Stimulated activated CD8-positive, alpha-beta memory T cell treated with anti-CD3 and anti-CD28 coated beads, Interleukin-12 subunit alpha, Interleukin-12 subunit beta, amount 100 ng/mL, for 4 hours (primary cell): Measurements from ENCODE around the gene SMIM22.
A peak's percentile ranks its signal among the peaks of the same experiment; 100 is the strongest.

ENCODE experiments used
- DNase-seq: peaks from one replicate; pipeline ENCODE4 v3.0.0-alpha.2; 2020; ENCODE audit warnings: low read depth

SMIM22 gene

DNA sequence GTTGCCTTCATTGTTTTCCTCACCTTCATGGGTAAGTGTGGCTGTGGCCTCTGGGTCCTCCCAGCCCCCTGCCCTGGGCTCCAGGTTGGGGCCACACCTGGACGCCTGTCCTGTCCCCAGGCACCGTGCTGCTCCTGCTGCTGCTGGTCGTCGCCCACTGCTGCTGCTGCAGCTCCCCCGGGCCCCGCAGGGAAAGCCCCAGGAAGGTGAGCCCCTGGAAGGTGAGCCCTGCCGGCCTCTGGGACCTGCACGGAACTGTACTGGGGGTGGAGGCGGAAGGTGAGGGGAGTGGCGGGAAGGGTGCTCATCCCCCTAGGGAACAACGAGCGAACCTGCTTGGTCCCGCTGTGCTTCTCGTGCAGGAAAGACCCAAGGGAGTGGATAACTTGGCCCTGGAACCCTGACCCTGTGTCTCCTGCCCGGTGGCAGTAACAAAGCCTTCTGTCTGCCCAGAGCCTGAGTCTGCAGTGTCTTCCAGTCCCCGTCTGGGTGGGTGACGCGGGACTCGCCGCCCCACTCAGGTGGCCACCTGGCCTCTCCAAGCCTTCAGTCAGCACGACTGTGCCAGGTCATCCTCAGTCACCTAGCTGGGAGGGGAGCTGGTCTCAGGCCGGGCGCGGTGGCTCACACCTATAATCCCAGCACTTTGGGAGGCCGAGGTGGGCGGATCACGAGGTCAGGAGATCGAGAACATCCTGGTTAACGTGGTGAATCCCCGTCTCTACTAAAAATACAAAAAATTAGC lies 831 bp downstream of the SMIM22 start:
- DNase-seq = no peak

DNA sequence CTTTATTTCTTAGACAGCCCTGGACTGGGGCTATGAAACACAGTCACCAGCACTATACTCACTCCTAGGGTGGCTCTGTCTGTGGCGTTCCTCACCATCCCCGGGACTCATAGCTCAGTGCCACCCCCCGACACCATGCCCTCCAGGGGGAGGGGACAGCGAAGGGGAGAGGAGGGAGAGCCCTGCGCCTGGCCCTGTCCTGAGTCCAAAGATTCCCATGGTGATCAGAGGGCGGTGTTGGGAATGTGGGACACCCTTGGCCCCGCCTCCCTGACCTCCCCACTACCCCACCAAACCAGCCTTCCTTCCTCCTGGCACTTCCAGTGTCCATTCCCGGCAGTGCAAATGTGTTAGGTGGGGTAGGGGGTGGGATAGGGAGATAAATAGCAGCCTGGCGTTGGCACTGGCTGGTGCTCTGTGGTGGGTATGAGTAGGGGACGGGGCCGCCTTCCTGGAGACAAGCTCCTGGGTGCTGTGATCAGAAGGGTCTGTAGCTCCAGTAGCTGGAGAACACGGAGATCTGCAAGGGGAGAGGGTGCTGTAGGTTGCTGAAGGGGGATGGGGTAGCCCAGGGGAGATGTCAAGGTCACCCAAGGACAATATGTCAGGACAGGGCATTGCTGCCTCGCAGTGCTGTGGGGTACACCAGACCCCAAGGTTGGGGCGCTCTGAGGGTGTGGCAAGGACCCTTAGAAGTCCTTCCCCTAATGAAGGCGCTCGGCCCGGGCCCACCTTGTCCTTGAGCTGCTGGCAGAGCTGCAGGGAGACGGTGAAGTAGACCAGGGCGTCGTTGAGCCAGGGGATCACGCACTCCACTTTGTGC lies 2.0 kb downstream of the SMIM22 start:
- no peak for DNase-seq

DNA sequence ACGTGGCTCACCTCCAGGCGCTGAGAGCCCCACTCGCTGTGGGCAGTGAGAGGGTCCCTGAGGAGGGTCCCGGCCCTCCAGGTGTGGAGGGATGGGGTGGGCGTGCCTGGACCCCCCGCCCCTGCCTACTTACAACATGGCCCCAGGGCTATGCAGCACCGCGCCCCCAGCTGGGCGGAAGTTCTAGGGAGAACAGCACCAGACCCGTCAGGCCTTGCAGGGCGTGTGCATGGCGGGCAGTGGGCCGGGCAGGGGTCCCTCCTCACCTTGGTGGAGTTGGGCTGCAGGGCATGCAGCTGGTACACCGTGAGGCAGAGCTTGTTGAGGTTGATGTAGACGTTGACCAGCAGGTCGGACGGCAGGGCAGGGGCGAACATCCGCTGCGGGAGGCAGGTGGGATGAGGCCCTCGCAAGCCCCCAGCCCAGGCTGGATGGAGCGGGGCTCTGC lies 2.7 kb downstream of the SMIM22 start:
- DNase-seq = no peak

DNA sequence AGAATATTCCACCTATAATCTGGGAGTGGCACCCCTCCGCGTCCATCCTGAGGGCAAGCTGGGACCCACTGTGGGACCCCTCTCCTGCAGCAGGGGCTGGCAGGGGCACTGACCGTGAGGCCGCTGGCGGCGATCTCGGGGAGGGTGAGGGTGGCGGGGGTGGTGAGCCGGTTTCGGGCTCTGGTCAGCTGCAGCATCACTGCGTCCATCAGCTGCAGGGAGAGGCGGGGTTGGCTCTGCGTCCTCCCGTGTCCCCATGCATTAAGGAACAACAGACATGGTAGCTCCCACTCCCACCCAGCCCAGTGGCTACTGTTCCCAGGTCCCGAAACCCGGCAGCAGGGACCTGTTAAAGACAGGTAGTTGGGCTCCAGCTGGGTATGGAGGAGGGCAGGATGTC lies 3.3 kb downstream of the SMIM22 start:
- DNase-seq = no peak

DNA sequence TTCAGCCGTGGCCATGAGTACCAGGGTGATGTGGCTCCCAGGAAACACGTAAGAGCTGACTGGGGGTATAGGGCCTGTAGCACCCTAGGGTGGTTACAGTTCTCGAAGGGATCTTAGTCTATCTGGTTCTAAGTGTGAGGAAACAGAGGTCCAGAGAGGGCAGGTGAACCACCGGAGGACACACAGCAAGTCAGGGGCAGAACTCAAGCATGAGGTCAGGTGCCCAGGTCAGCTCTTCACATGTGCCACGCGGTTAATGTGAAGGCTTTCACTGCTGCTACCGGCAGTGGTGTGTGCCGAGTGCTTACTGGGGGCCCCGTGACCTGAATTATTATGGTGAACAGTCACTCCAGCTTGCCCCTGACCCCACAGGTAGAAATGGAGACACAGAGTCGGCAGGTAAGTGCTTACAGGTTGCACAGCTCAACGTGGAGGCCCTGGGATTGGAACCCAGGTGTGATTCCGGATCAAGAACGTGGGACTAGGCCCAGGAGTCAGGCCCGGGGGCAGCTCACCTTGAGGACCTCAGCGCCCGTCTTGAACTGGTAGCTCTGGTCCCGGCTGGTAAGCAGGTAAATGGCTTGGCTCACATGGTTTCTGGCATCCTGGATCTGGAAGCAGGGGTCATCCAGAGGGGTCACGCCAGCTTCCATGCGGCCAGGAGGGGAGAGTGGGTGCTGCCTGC lies 4.1 kb downstream of the SMIM22 start:
- no peak for DNase-seq

DNA sequence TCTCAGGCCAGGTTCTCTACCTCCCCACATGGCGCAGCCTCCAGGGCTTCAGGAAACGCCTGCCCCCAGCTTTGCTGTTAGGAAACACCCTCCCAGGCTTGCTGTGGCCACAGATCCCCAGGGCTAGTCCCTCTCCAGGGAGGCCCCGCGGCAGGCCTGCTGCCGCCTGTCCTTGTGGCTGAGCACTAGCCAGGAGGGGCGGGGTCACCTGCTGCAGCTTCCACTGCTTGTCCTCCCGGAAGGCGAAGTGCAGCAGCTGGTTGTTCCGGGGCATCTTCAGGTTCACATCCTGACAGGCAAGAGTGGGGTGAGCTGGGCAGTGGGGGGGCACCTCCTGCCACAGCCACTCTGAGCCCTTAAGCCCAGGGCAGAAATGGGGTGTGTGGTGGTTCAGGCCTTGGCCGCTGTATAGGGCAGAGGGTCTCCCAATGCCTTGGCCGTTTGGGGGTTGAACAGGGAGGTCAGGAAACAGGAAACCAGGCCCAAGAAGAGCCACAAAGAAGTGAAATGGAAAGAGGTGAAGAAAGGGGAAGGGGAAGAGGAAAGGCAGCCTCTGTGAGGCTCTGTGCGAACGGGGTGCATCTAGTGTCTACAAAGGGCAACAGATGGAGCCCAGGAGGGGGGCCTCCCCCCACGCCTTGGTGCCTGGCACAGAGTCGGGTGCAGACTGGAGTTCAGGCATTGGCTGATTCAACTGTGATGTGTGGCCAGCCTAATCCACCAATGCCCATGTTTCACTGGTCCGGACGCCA lies 5.3 kb downstream of the SMIM22 start:
- no peak for DNase-seq

DNA sequence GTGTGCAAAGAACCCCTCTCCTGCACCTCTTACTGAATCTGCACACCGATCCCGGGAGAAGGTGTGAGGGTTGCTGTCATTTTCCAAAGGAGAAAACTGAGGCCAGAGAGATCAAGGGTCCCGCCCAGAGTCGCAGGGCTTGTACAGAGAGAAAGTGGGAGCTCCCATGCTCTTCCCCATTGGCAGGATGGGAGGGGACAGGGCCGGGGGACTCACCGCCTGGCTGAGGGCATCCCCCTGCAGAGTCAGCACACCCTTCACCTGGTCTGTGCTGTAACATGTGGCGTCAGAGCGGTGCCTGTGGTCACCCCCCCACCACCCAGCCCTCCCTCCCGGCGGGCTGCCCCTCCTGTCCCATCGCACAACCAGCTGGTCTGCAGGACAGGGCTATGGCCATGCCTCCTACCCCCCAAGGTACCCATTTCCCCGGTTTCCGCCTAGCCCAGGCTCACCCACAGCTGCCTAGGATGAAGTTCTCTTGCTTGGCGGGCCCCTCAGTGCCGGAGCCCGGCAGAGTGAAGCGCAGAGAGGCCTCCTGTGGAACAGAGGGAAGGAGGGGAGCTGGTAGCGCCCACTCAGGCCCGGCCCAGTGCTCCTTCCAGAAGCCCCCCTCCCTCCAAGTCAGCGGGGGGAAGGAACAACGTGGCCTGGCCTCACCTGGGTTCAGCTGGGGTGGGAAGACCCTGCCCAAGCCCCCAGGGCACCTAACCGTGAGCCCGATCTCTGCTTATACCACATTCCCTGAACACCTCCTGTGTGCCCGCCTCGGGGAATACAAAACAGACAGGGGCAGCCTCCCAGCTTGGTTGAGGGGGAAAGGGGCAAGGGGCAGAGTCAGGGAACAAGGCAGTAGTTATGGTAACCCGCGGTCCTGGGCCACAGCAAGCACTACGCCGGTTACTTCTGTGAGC lies 6.1 kb downstream of the SMIM22 start:
- no peak for DNase-seq

DNA sequence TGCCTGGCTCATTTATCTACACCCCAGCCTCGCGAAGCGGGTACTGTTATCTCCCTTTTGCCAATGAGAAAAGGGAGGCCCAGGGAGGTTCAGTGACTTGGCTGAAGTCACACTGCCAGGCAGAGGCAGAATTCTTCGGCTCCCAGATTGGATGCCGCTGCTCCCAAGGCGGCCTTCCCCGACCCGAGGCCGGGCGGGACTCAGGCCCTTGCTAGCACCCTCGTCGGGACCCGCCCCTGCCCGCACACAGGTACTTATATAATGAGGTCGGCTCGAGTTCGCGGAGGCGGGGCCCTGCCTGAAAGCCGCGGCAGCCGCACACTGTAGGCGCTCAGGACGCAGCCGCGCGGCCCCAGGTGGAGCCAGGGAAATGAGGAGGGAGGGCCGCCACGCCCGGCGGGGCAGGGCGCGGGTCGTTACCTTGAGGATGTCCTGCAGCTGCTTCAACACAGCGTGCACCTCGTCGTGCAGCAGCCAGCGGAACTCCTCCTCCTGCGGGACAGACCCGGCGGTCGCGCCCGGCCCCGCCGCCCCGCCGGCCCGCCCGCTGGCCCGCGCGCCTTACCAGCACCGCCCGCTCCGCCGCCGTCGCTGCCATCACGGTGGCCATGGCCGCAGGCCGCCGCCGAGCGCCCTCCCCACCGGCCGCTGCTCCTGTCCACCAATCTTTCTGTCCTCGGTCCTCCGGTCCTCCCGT lies 6.9 kb downstream of the SMIM22 start, which contains the start of gene ROGDI:
Gene ROGDI (minus strand): TSS at position 672 of the 697 bp plus-strand sequence. CDS start 62 bp downstream, at position 610.
- peak; percentile 53 for DNase-seq

DNA sequence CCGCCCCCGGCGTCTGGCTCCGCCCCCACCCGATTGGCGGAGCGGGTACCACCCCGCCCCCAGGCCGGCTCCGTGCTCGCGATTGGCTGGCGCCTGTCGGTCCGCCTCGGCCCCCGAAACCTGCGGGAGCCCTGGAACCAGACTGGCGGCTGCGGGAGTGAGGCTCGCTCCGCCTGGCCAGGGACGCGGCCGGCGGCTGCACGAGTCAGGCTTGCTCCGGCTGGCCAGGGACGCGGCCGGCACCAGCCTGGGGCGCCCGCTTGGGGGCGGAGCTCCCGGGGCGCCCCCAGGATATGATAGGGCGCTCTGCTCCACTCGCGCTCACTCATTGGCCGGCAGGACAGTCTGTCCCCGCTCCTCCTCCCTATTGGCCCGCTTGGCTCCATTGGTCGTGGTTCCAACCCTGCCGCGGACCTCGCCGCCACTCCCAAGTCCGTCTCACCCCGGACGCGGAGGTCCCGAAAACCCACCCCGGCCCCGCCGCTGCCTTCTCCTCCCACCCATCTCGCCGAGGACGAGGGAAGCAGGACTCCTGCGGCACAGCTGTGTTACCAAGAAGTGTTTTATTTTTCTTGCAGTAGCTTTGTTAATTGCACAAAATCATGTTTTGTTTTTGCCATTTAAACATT lies 7.6 kb downstream of the SMIM22 start:
- peak; percentile 83 for DNase-seq

DNA sequence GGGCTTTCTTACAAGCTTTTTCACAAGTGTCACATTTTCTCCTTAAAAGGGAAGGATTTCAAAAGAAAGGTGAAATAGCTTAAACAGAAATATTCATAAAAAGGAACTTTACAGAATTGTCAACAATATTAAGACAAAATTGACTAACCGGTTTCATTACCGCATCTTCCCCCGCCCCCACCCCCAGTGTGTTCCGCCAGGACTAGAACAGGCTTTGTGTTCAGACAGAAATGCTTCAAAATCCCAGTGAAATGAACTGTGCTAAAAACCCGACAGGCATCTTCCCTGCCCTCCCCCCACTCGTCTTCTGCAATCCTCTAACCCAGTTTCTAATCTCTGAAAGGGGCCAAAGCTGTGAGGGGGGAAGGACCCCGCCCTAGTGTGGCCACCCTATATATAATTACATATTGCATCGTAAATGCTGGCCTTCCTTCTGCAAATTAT lies 8.3 kb downstream of the SMIM22 start:
- DNase-seq = no peak

DNA sequence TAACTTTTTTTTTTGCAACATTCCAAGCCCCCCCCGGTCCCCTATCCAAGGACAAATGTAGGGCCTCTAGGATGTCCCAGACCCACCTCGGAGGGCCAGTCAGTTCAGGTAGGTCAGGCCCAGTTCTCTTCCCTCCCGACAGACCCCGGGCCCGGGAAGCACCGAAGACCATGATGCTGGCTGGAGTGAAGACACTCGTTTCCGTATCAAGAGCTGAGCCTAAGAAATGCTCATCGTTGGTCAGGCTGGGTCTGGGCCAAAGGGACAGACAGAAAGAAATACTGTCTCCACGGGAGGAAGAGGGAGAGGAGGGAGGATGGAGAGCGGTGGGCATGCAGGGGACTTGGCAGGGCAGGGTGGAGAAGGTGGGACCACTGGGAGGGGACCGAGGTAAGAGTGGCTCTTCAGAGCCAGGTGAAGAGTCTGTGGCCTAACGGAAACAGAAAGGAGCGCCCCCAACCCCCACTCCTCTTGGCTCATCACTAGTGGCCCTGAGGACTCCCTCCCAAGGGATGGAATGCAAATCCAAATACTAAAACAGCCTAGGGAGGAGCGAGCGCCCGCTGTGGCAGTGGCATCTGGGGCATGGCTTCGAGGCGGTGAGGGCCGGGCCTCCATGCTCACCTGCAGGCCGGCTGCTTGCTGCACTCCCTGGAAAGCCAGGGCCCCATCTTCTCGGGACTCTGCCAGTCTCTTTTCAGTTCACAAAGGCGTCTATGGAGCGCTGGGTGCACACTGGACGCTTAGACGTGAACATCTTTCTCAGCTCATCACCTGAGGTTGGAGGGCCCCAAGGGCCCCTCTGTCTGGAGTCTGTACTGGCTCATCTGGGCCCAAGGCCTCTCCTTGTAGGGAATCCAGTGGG lies 9.0 kb downstream of the SMIM22 start:
- DNase-seq = no peak

DNA sequence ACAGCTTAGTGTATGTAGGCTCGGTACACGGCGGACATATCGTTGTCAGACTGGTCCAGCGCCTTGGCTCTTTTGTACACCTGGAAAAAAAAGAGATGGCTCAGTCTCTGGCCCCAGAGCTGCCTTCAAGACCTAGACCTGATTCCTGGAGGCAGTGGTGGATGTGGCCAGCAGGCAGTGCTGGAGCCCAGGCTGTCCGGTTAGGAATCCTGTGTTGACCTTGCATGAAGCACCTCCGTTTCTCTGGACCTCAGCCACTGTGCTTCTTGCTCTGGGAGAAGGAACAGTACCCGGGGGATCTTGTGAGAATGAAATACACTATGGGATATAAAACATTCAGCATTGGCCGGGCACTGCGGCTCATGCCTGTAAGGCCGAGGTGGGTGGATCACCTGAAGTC lies 10.1 kb downstream of the SMIM22 start:
- no peak for DNase-seq

DNA sequence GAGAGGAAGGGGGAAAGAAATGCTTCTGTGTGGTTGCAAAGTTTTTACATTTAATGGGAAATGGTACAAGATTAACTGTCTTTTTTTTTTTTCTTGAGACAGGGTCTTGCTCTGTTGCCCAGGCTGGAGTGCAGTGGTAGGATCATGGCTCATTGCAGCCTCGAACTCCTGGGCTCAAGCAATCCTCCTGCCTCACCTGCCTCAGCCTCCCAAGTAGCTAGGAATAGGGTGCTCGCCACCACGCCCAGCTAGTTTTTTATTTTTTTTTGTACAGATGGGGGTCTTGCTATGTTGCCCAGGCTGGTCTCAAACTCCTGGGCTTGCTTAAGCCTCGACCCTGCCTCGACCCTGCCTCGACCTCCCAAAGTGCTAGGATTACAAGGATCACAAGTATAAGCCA lies 11.1 kb downstream of the SMIM22 start:
- DNase-seq = no peak

DNA sequence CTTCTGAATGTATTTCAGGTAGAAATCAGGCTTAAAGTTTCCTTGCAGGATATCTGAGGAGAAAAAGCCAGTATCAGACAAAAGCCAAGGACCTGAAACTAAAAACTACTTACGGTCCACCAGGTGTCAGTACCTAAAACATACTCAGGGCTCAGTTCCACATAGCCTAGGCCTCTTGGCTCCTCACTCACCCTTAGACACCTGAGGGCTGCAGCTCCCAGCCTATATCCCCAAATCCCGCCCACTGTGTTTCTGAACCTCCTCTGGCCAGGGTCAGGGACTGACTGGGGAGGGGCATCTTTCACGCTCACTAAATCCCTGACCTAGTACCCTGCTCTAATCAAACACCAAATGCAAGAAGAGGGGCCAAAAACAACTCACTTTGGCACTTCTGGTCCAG lies 16.1 kb downstream of the SMIM22 start:
- no peak for DNase-seq

DNA sequence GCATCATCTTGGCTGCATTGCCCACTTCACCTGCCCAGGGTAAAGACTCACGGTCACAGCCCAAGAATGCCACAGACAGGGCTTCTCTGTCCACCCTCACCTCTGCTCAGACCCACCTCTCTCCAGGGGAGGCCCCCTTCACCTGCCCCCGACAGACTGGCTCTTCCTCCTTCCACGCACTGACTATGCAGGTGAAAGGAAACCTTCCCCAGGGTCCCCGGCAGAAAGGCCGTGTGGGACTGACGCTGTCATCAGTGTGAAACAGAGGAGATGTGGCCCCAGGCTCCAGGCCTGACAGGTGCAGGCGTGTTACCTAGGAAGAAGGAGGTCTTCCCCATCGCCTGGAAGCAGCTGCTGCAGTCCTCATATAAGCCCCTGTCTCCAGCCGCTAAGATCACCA lies 16.6 kb downstream of the SMIM22 start:
- no peak for DNase-seq

DNA sequence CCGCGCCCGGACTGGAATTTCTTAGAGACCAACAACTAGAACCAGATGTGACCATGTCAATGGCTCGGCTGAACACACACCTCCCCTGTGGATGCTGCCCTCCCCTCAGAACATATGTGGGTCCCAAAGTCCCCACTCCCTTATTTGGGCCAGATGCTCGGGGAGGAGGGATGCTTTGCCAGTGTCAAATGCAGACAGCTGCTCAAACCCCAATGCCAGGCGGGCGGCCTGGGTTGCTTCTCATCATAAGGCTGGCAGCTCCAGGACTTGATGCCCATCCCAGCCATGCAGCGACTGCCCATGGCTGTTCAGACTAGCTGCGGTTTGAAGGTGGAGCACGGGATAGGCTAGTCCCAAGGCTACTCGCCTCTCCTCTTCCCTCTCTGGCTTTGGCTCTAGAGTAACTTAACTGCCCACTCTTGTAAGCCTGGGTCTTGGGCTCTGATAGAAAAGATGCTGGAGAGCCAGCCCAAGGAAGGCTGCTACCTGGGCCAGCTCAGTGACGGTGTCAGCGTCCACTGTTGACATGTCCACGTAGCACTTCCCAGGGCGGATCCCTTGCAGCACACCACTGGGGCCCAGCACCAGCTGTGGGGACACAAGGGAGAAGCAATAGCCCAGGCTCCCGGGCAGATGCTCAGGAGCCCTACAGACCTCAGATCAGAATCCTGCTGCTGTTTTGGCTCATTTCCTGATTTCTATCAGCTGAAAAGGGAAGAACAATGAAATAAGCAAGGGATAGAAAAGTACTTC lies 18.3 kb downstream of the SMIM22 start:
- no peak for DNase-seq

DNA sequence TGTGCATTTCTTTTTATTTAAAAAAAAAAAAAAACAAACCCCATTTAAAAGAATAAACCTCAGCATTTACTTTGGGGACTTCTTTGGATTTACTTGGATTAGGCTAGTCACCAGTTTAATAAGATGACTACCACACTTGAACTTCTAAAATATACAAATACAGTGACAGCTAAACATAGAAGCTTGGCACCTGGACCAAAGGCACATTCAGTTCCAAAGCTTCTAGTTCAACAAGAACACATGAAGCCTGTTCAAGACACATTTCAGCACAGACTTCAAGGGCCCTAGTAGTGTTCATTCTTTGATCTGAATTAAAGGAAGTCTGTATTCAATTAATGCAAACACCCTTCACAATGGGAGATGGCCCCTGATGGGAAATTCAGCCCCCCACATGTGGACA lies 18.9 kb downstream of the SMIM22 start:
- DNase-seq = no peak
